Nucleus accumbens (tissue), 56 donors: ENCODE measurements around the gene ZNF750.

Experiments used
- DNase-seq, 56 donors: peaks; one replicate each; lab custom pipeline; 2025; lab: John Stamatoyannopoulos, UW

ZNF750 gene

GRCh38 chr17:82873521-82873920, 33.7 kb upstream of the ZNF750 start:
- DNase-seq = no peak

- no peak for DNase-seq
Observed at GRCh38 chr17:82872591-82873520, 33.0 kb upstream of the ZNF750 start.

GRCh38 chr17:82871776-82872561, 32.1 kb upstream of the ZNF750 start:
- DNase-seq = no peak

GRCh38 chr17:82871056-82871775, 31.4 kb upstream of the ZNF750 start:
- DNase-seq = peak in 2 of 56 donors; percentile 7 to 41

- no peak for DNase-seq
Observed at GRCh38 chr17:82870541-82870940, 30.7 kb upstream of the ZNF750 start.

GRCh38 chr17:82870091-82870491, 30.3 kb upstream of the ZNF750 start:
- DNase-seq = no peak

- DNase-seq = no peak
Observed at GRCh38 chr17:82869536-82869935, 29.7 kb upstream of the ZNF750 start.

- DNase-seq = no peak
Observed at GRCh38 chr17:82868715-82869131, 28.9 kb upstream of the ZNF750 start.

GRCh38 chr17:82867763-82868325, 28.0 kb upstream of the ZNF750 start:
- DNase-seq = no peak

GRCh38 chr17:82866590-82867191, 26.9 kb upstream of the ZNF750 start:
- no peak for DNase-seq

- DNase-seq = no peak
Observed at GRCh38 chr17:82865774-82866395, 26.1 kb upstream of the ZNF750 start.

GRCh38 chr17:82865274-82865673, 25.5 kb upstream of the ZNF750 start:
- DNase-seq = no peak

GRCh38 chr17:82864713-82865248, 25.0 kb upstream of the ZNF750 start:
- no peak for DNase-seq

GRCh38 chr17:82863941-82864712, 24.3 kb upstream of the ZNF750 start:
- no peak for DNase-seq

GRCh38 chr17:82863383-82863940, 23.6 kb upstream of the ZNF750 start:
- no peak for DNase-seq

- DNase-seq = no peak
Observed at GRCh38 chr17:82862737-82863382, 23.0 kb upstream of the ZNF750 start.

- no peak for DNase-seq
Observed at GRCh38 chr17:82862191-82862590, 22.4 kb upstream of the ZNF750 start.

GRCh38 chr17:82861393-82861775, 21.6 kb upstream of the ZNF750 start:
- DNase-seq = no peak
